HepG2 (cell line): ENCODE data around the gene TMEM238. TPM values are rescaled to one million over a fixed set of nuclear protein-coding genes. Genes with fewer than 3 reads are reported as not detected.

Source experiments
- BORCS8-MEF2B ChIP-seq: sonication (generic); formaldehyde crosslinking; IDR thresholded peaks from 2 replicates; pipeline ENCODE4 v1.8.0; 2022; ENCODE audit warnings: mild to moderate bottlenecking, missing genetic modification reagents
- GABPB1 ChIP-seq: IDR thresholded peaks from 2 replicates; pipeline ENCODE4 v1.6.1; 2016; ENCODE audit warnings: mild to moderate bottlenecking, missing genetic modification reagents, moderate library complexity, missing compliant biosample characterization
- MAFG ChIP-seq: sonication (generic); formaldehyde crosslinking; IDR thresholded peaks from 2 replicates; pipeline ENCODE4 v1.5.1; 2020; ENCODE audit warnings: mild to moderate bottlenecking, missing genetic modification reagents
- MYNN ChIP-seq: sonication (generic); formaldehyde crosslinking; IDR thresholded peaks from 2 replicates; pipeline ENCODE4 v1.4.0; 2020; ENCODE audit warnings: mild to moderate bottlenecking, low read depth, missing genetic modification reagents
- NFYC ChIP-seq: IDR thresholded peaks from 2 replicates; pipeline ENCODE4 v1.6.1; 2016; ENCODE audit warnings: missing genetic modification reagents, missing compliant biosample characterization
- POLR2G ChIP-seq: fragments of 200-400 bp; formaldehyde crosslinking; IDR thresholded peaks from 2 replicates; pipeline ENCODE4 v1.6.1; 2018; ENCODE audit warnings: mild to moderate bottlenecking, low read depth, low read length, moderate library complexity
- TSC22D2 ChIP-seq: sonication (generic); formaldehyde crosslinking; IDR thresholded peaks from 2 replicates; pipeline ENCODE4 v1.5.1; 2020; ENCODE audit warnings: missing genetic modification reagents, mild to moderate bottlenecking, borderline replicate concordance
- ZFX ChIP-seq: sonication (generic); formaldehyde crosslinking; IDR thresholded peaks from 2 replicates; pipeline ENCODE4 v1.4.0; 2020; ENCODE audit warnings: mild to moderate bottlenecking, low read depth, missing genetic modification reagents, moderate library complexity
- ZKSCAN5 ChIP-seq: sonication (generic); formaldehyde crosslinking; IDR thresholded peaks from 2 replicates; pipeline ENCODE4 v1.5.1; 2020; ENCODE audit warnings: mild to moderate bottlenecking, missing genetic modification reagents
- ZNF101 ChIP-seq: sonication (generic); formaldehyde crosslinking; IDR thresholded peaks from 2 replicates; pipeline ENCODE4 v1.4.0; 2020; ENCODE audit warnings: mild to moderate bottlenecking, low read depth, missing genetic modification reagents, borderline replicate concordance
- ZNF230 ChIP-seq: sonication (generic); formaldehyde crosslinking; IDR thresholded peaks from 2 replicates; pipeline ENCODE4 v1.4.0; 2020; ENCODE audit warnings: mild to moderate bottlenecking, missing genetic modification reagents
- ZNF468 ChIP-seq: sonication (generic); formaldehyde crosslinking; IDR thresholded peaks from 2 replicates; pipeline ENCODE4 v1.8.0; 2022; ENCODE audit warnings: mild to moderate bottlenecking, moderate library complexity, missing genetic modification reagents
- polyA plus RNA-seq, 8 experiments: library from polyadenylated mRNA; depleted of rRNA in 3 of 8; stranded (reverse) in 7 of 8; unstranded in 1 of 8; fragments of >200 nt; fragmentation: Illumina TruSeq in 4 of 8; extraction: Trizol in 4 of 8; gene quantifications; 2 replicates each; pipeline versions ENCODE4 v1.2.1 to v1.2.3, GENCODE V29; 2011 to 2016; ENCODE audit warnings: low read depth in 4 of 8, missing spikeins in 1 of 8, mixed read lengths in 1 of 8; ENCODE audit not compliant: insufficient read depth in 1 of 8
- total RNA-seq, 5 experiments: library from RNA; depleted of rRNA; stranded (reverse); fragments of >200 nt; fragmentation: Illumina TruSeq; extraction: Trizol; gene quantifications; 2 replicates each; pipeline ENCODE4 v1.2.3, GENCODE V29; 2016; ENCODE audit warnings: low read depth in 1 of 5
- TF ChIP-seq, protein P1 (sequence below): sonication (generic); formaldehyde crosslinking; IDR thresholded peaks from 2 replicates; pipeline ENCODE4 v1.5.0; 2020; ENCODE audit warnings: missing genetic modification reagents, mild to moderate bottlenecking, borderline replicate concordance
- TF ChIP-seq, protein P2 (sequence below), 2 experiments: IDR thresholded peaks; 2 replicates each; pipeline ENCODE4 v1.6.1; 2011 to 2012; ENCODE audit warnings: low read length in 2 of 2, borderline replicate concordance in 1 of 2, low read depth in 1 of 2, mild to moderate bottlenecking in 1 of 2, moderate library complexity in 1 of 2
- TF ChIP-seq, protein P3 (sequence below): sonication (generic); formaldehyde crosslinking; IDR thresholded peaks from 2 replicates; pipeline ENCODE4 v1.5.1; 2020; ENCODE audit warnings: missing genetic modification reagents, mild to moderate bottlenecking, borderline replicate concordance

Gene TMEM238
- total and polyA plus RNA-seq, 2 of the 13 experiments (the other 11 are each of a cell fraction or from before 2014, with no cell fraction given): not detected

DNA sequence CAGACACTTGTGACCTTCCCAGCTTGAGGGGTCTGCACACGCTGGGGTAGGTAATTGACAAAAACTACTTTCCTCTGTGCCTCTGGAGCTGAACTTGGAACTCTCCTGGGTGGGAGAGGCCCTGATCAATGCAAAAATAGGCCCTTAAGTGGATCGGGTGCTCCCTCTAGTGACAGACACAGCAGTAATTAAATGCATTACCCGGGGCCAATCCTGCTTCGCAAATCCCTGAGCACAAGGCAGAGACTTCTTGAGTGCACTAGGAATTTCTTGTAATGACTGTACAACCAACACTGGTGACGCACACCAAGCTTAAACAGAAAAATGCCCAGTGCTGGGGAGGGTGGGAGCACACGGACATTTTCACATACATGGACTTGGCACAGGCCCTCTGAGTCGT, 34.1 kb upstream of the TMEM238 start (continued):
- TF ChIP-seq BORCS8-MEF2B (CRISPR knock-in tag) (no peak), ZNF468 (CRISPR knock-in tag) (no peak), ZFX (CRISPR knock-in tag) (peak; percentile 33; the same call in 1 of the 2 replicates), GABPB1 (CRISPR knock-in tag) (no peak), TSC22D2 (CRISPR knock-in tag) (peak; percentile 55; the same call in 1 of the 2 replicates), POLR2G (no peak), ZKSCAN5 (CRISPR knock-in tag) (no peak), MAFG (CRISPR knock-in tag) (no peak), ZNF101 (CRISPR knock-in tag) (no peak), NFYC (CRISPR knock-in tag) (no peak), ZNF230 (CRISPR knock-in tag) (no peak), MYNN (no peak)
- TF ChIP-seq, protein P1, sequence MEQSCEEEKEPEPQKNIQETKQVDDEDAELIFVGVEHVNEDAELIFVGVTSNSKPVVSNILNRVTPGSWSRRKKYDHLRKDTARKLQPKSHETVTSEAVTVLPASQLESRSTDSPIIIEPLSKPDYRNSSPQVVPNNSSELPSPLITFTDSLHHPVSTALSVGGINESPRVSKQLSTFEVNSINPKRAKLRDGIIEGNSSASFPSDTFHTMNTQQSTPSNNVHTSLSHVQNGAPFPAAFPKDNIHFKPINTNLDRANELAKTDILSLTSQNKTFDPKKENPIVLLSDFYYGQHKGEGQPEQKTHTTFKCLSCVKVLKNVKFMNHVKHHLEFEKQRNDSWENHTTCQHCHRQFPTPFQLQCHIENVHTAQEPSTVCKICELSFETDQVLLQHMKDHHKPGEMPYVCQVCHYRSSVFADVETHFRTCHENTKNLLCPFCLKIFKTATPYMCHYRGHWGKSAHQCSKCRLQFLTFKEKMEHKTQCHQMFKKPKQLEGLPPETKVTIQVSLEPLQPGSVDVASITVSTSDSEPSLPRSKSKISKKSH (CRISPR knock-in tag): no peak
- TF ChIP-seq, protein P2, sequence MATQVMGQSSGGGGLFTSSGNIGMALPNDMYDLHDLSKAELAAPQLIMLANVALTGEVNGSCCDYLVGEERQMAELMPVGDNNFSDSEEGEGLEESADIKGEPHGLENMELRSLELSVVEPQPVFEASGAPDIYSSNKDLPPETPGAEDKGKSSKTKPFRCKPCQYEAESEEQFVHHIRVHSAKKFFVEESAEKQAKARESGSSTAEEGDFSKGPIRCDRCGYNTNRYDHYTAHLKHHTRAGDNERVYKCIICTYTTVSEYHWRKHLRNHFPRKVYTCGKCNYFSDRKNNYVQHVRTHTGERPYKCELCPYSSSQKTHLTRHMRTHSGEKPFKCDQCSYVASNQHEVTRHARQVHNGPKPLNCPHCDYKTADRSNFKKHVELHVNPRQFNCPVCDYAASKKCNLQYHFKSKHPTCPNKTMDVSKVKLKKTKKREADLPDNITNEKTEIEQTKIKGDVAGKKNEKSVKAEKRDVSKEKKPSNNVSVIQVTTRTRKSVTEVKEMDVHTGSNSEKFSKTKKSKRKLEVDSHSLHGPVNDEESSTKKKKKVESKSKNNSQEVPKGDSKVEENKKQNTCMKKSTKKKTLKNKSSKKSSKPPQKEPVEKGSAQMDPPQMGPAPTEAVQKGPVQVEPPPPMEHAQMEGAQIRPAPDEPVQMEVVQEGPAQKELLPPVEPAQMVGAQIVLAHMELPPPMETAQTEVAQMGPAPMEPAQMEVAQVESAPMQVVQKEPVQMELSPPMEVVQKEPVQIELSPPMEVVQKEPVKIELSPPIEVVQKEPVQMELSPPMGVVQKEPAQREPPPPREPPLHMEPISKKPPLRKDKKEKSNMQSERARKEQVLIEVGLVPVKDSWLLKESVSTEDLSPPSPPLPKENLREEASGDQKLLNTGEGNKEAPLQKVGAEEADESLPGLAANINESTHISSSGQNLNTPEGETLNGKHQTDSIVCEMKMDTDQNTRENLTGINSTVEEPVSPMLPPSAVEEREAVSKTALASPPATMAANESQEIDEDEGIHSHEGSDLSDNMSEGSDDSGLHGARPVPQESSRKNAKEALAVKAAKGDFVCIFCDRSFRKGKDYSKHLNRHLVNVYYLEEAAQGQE (IDR thresholded peaks at IDR 0.05; ENCODE audit: borderline replicate concordance in 1 of 2, low read depth in 1 of 2, low read length in 2 of 2): no peak
- TF ChIP-seq, protein P3, sequence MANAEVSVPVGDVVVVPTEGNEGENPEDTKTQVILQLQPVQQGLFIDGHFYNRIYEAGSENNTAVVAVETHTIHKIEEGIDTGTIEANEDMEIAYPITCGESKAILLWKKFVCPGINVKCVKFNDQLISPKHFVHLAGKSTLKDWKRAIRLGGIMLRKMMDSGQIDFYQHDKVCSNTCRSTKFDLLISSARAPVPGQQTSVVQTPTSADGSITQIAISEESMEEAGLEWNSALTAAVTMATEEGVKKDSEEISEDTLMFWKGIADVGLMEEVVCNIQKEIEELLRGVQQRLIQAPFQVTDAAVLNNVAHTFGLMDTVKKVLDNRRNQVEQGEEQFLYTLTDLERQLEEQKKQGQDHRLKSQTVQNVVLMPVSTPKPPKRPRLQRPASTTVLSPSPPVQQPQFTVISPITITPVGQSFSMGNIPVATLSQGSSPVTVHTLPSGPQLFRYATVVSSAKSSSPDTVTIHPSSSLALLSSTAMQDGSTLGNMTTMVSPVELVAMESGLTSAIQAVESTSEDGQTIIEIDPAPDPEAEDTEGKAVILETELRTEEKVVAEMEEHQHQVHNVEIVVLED (CRISPR knock-in tag): no peak
